SH-SY5Y (cell line): ENCODE data around the gene PKNOX2.

Experiments
- GATA2 ChIP-seq: IDR thresholded peaks from 2 replicates; pipeline ENCODE4 v1.6.1; 2011; ENCODE audit warnings: mild to moderate bottlenecking, low read depth, low read length
- GATA3 ChIP-seq: IDR thresholded peaks from 2 replicates; pipeline ENCODE4 v1.6.1; 2011; ENCODE audit warnings: low read depth, mild to moderate bottlenecking, low read length, moderate library complexity

GRCh38 chr11:125410091-125410490 is 245.5 kb downstream of the PKNOX2 start:
- TF ChIP-seq GATA2 (no peak), GATA3 (no peak)
